ENCODE data around the gene MYCBPAP. TPM values are rescaled to one million over a fixed set of nuclear protein-coding genes. Genes with fewer than 3 reads are reported as not detected.

Gene MYCBPAP
- total RNA-seq, 1 experiment from 2014 or later, result 2.7 TPM

DNA sequence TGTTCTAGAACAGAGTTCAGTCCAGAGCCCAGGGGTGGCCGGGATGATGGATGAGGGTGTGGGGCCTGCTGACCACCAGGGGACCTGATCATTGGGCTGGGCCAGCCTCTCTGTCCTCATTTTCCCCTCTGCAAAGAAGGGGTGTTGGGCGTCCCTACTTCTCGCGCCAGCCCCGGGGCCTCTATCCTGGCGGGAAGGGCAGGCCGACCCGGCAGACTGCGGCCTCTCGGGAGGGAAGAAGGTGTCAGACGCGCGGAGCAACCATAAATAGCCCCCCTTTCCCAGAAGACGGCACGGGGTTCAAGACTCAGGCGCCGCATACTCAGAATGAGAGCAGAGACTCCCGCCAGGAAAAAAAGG lies 50.3 kb downstream of the MYCBPAP start:
- TF ChIP-seq, protein P1, sequence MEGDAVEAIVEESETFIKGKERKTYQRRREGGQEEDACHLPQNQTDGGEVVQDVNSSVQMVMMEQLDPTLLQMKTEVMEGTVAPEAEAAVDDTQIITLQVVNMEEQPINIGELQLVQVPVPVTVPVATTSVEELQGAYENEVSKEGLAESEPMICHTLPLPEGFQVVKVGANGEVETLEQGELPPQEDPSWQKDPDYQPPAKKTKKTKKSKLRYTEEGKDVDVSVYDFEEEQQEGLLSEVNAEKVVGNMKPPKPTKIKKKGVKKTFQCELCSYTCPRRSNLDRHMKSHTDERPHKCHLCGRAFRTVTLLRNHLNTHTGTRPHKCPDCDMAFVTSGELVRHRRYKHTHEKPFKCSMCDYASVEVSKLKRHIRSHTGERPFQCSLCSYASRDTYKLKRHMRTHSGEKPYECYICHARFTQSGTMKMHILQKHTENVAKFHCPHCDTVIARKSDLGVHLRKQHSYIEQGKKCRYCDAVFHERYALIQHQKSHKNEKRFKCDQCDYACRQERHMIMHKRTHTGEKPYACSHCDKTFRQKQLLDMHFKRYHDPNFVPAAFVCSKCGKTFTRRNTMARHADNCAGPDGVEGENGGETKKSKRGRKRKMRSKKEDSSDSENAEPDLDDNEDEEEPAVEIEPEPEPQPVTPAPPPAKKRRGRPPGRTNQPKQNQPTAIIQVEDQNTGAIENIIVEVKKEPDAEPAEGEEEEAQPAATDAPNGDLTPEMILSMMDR (IDR thresholded peaks at IDR 0.05; ENCODE audit: insufficient read depth in 1 of 2, low read depth in 1 of 2, low read length in 1 of 2, severe bottlenecking in 1 of 2, unreplicated experiment in 1 of 2), result no peak
- CTCF ChIA-PET, result no interaction called here

DNA sequence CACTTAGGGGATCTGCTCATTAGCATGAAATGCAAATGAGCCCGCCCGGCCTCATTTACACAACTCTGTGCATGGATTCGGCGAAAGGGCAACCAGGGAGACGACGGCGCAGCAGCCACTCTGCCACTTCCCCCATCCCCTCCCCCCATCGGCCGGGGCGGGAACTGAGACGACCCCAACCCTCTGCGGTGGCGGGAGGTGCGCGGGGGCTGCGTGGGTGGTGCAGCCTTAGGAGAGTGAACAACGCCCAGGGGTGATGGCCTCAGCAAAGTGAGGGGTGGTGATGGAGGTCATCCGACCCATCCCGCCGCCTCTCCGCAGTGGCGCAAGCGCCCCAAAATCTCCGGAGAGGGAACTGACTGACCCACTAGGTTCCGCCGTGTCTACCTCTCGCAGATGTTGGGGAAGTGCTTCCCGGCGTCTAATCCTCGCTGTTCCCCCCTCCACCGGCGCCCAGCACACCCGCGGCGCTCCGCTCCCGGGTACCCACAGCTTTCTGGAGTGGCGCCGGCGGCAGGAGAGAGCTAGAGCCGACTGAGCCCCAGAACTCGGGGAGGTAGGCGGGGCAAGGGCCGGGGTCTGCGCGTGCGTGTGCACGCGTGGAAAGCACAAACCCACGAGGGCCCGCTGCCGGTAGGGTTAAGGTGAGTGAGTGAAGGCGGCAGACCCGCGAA lies 50.8 kb downstream of the MYCBPAP start:
- Mint-ChIP-seq H3K36me3 (ENCODE audit: insufficient read depth, unreplicated experiment) (peaks cover 27% of the 10 kb centered on the region), H3K4me3 (ENCODE audit: unreplicated experiment) (peak overlapping the region; percentile 87), H3K4me1 (ENCODE audit: low read depth, unreplicated experiment) (peaks cover 5% of the 10 kb centered on the region), H3K9me3 (ENCODE audit: unreplicated experiment) (no peaks in the 10 kb centered on the region), H3K27me3 (ENCODE audit: insufficient read depth, unreplicated experiment) (peaks cover 15% of the 10 kb centered on the region), H3K27ac (ENCODE audit: unreplicated experiment) (no peak overlapping the region)
- Histone ChIP-seq H3K27me3 (replicated peaks; ENCODE audit: control insufficient read depth, insufficient read depth, low read length) (peaks cover 12% of the 10 kb centered on the region), H3K4me1 (peaks cover 16% of the 10 kb centered on the region), H3K4me3 (ENCODE audit: low read depth, low read length) (no peak overlapping the region), H3K9me3 (no peaks in the 10 kb centered on the region), H3K36me3 (ENCODE audit: control insufficient read depth, insufficient read depth, low read length) (no peaks in the 10 kb centered on the region)
- ChIA-PET POLR2A (interaction anchor here (0.6 to 2.4 kb wide), 7 partner anchors 9 to 160 kb away, joined by 3 to 14 read pairs (median 6); partner anchors contain the start of gene LUC7L3), CTCF (interaction anchor here (0.8 to 6.4 kb wide), 6 partner anchors 9 to 134 kb away, joined by 3 to 103 read pairs (median 32); no protein-coding TSS in a partner anchor)
- TF ChIP-seq, protein P1 (IDR thresholded peaks at IDR 0.05; ENCODE audit: insufficient read depth in 1 of 2, low read depth in 1 of 2, low read length in 1 of 2, severe bottlenecking in 1 of 2, unreplicated experiment in 1 of 2), result no peak
- intact Hi-C loops (cut with micrococcal nuclease; ENCODE audit: unreplicated experiment), result no loop called here
- DNase-seq, result no peak
- no TSS peak for BruUV-seq (replicated peaks)

More for the DNA sequence above, 50.3 kb downstream of the MYCBPAP start:
- Mint-ChIP-seq H3K4me3 (ENCODE audit: unreplicated experiment) (peak overlapping the region; percentile 87), H3K9me3 (ENCODE audit: unreplicated experiment) (no peaks in the 10 kb centered on the region), H3K36me3 (ENCODE audit: insufficient read depth, unreplicated experiment) (peaks cover 27% of the 10 kb centered on the region), H3K27ac (ENCODE audit: unreplicated experiment) (no peak overlapping the region), H3K4me1 (ENCODE audit: low read depth, unreplicated experiment) (no peaks in the 10 kb centered on the region), H3K27me3 (ENCODE audit: insufficient read depth, unreplicated experiment) (peaks cover 12% of the 10 kb centered on the region)
- POLR2A ChIA-PET, result no interaction called here
- DNase-seq, result no peak
- Histone ChIP-seq H3K4me1 (peaks cover 16% of the 10 kb centered on the region), H3K36me3 (ENCODE audit: control insufficient read depth, insufficient read depth, low read length) (no peaks in the 10 kb centered on the region), H3K4me3 (ENCODE audit: low read depth, low read length) (no peak overlapping the region), H3K9me3 (no peaks in the 10 kb centered on the region), H3K27me3 (replicated peaks; ENCODE audit: control insufficient read depth, insufficient read depth, low read length) (peaks cover 11% of the 10 kb centered on the region)
- intact Hi-C loops (cut with micrococcal nuclease; ENCODE audit: unreplicated experiment), result no loop called here
- BruUV-seq (replicated peaks), result no TSS peak

DNA sequence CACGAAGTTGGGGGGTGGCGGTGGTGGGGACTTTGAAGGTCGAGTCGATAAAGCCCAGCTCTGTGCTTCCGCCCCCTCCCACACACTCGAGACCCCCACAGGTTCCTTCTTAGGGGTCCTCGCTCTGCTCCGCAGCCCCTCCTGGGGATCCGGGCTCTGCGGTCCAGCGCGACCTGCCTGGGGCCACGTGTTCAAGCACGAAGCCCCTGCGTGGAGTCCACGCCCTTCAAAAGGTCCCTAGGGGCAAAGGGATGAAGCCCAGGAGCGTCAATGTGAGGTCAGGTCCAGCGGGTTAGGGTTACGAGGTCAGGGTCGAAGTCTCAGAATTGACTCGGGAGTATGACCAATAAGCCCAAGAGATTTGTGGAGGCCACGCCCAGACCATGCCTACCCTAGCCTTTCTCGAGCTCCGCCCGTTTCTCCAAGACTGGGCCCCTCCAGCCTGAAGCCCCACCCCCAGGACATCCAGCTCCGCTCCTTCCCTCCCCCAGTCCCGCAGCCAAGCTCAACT lies 51.5 kb downstream of the MYCBPAP start:
- POLR2A ChIA-PET, result interaction anchor here (0.6 to 2.4 kb wide), 15 partner anchors 9 to 307 kb away, joined by 3 to 16 read pairs (median 5); partner anchors contain the start of genes LUC7L3 and TOB1
- Histone ChIP-seq H3K4me1 (peaks cover 16% of the 10 kb centered on the region), H3K36me3 (ENCODE audit: control insufficient read depth, insufficient read depth, low read length) (no peaks in the 10 kb centered on the region), H3K9me3 (no peaks in the 10 kb centered on the region), H3K27me3 (replicated peaks; ENCODE audit: control insufficient read depth, insufficient read depth, low read length) (peaks cover 12% of the 10 kb centered on the region), H3K4me3 (ENCODE audit: low read depth, low read length) (peak overlapping the region; percentile 41)
- no peaks in the 10 kb centered on the region for H3K9me3 Mint-ChIP-seq (ENCODE audit: unreplicated experiment)
- H3K36me3 Mint-ChIP-seq (ENCODE audit: insufficient read depth, unreplicated experiment), result peaks cover 27% of the 10 kb centered on the region
- peak overlapping the region; percentile 52 for H3K27ac Mint-ChIP-seq (ENCODE audit: unreplicated experiment)
- H3K4me1 Mint-ChIP-seq (ENCODE audit: low read depth, unreplicated experiment), result peaks cover 7% of the 10 kb centered on the region
- intact Hi-C loops (cut with micrococcal nuclease; ENCODE audit: unreplicated experiment), result loop anchor here (1.0 to 2.0 kb wide), 3 partner anchors 12 to 134 kb away; partner anchors contain the start of gene SPATA20
- BruUV-seq (replicated peaks), result no TSS peak
- peak; percentile 95 to 97 for DNase-seq
- TF ChIP-seq, protein P1 (IDR thresholded peaks at IDR 0.05; ENCODE audit: insufficient read depth in 1 of 2, low read depth in 1 of 2, low read length in 1 of 2, severe bottlenecking in 1 of 2, unreplicated experiment in 1 of 2), result no peak
- peak overlapping the region; percentile 87 for H3K4me3 Mint-ChIP-seq (ENCODE audit: unreplicated experiment)
- CTCF ChIA-PET, result interaction anchor here (0.5 to 6.4 kb wide), 26 partner anchors 7 to 385 kb away, joined by 3 to 103 read pairs (median 6); partner anchors contain the start of genes LRRC59, RSAD1 and SPATA20
- peaks cover 16% of the 10 kb centered on the region for H3K27me3 Mint-ChIP-seq (ENCODE audit: insufficient read depth, unreplicated experiment)
